ENCODE measurements around the gene PLA2G2E.

DNA sequence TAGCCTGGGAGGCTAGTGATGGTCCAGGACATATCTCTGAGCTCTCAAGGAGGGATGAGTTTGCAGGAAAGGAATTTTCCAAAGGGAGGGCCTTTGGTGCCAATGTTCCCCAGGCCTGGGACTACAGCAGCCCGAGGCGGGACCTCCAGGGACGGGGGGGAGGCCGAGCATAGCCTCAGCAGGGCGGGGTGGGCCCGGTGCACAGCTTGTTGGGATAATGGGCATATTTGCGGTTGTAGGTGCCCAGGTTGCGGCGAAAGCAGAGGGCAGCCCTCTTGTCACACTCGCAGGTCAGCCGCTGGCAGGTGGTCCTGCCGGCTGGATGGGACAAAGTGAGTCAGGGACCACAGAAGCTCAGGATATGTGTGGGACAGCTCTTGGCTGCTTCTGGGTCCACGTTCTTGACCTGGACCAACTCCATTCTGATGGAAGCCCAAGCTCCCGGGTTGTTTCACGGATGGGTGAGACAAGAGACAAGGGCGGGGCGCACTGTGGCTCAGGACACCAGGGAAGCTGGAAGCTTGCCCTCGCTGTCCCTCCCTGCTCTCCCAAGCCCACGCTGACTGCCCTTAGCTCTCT is 3.2 kb downstream of the PLA2G2E start:
- TF ChIP-seq, protein P1, sequence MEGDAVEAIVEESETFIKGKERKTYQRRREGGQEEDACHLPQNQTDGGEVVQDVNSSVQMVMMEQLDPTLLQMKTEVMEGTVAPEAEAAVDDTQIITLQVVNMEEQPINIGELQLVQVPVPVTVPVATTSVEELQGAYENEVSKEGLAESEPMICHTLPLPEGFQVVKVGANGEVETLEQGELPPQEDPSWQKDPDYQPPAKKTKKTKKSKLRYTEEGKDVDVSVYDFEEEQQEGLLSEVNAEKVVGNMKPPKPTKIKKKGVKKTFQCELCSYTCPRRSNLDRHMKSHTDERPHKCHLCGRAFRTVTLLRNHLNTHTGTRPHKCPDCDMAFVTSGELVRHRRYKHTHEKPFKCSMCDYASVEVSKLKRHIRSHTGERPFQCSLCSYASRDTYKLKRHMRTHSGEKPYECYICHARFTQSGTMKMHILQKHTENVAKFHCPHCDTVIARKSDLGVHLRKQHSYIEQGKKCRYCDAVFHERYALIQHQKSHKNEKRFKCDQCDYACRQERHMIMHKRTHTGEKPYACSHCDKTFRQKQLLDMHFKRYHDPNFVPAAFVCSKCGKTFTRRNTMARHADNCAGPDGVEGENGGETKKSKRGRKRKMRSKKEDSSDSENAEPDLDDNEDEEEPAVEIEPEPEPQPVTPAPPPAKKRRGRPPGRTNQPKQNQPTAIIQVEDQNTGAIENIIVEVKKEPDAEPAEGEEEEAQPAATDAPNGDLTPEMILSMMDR (IDR thresholded peaks at IDR 0.05) = no peak
- no peak for TF ChIP-seq POLR2A (IDR thresholded peaks at IDR 0.05)
- TF ChIP-seq POLR2AphosphoS5 (IDR thresholded peaks at IDR 0.05) = no peak
- TF ChIP-seq EP300 (IDR thresholded peaks at IDR 0.05) = no peak

All from stomach (tissue), 4 donors.